COLO668 (cell line): ENCODE measurements around the gene AGO3.
"Not testable (repeated sequence)": the region's sequence is repeated elsewhere in the genome, so short reads cannot be mapped to it uniquely, and the experiment has no call there.

ENCODE experiments used
- DNase-seq: peaks from one replicate; lab custom pipeline; 2025; ENCODE audit not compliant: unreplicated experiment; lab: John Stamatoyannopoulos, UW

The AGO3 gene

GRCh38 chr1:35924838-35925237 lies 6.1 kb upstream of the AGO3 start:
- DNase-seq = no peak

- DNase-seq = no peak
These were observed 5.2 kb upstream of the AGO3 start for GRCh38 chr1:35925741-35926140.

- DNase-seq = no peak
These were observed 3.4 kb upstream of the AGO3 start for GRCh38 chr1:35927472-35927871.

- peak; percentile 63 for DNase-seq
These were observed 944 bp upstream of the AGO3 start for GRCh38 chr1:35929730-35930592.

- DNase-seq = peak; percentile 68
These were observed 697 bp downstream of the AGO3 start for GRCh38 chr1:35931446-35932157.

GRCh38 chr1:35932158-35932636 lies 1.3 kb downstream of the AGO3 start:
- no peak for DNase-seq

- no peak for DNase-seq
These were observed 2.0 kb downstream of the AGO3 start for GRCh38 chr1:35932941-35933340.

- DNase-seq = no peak
These were observed 4.8 kb downstream of the AGO3 start for GRCh38 chr1:35935442-35936388.

GRCh38 chr1:35936838-35937237 lies 5.9 kb downstream of the AGO3 start:
- no peak for DNase-seq

GRCh38 chr1:35939484-35939883 lies 8.6 kb downstream of the AGO3 start:
- no peak for DNase-seq

GRCh38 chr1:35945327-35945726 lies 14.4 kb downstream of the AGO3 start:
- DNase-seq = no peak

GRCh38 chr1:35947547-35947946 lies 16.6 kb downstream of the AGO3 start:
- no peak for DNase-seq

GRCh38 chr1:35958558-35958957 lies 27.7 kb downstream of the AGO3 start:
- DNase-seq = no peak

- no peak for DNase-seq
These were observed 28.4 kb downstream of the AGO3 start for GRCh38 chr1:35959304-35959703.

- DNase-seq = no peak
These were observed 32.0 kb downstream of the AGO3 start for GRCh38 chr1:35962952-35963351.

GRCh38 chr1:35964277-35964676 lies 33.4 kb downstream of the AGO3 start:
- DNase-seq = not testable (repeated sequence)

GRCh38 chr1:35968396-35968795 lies 37.5 kb downstream of the AGO3 start:
- DNase-seq = no peak

GRCh38 chr1:35971601-35972000 lies 40.7 kb downstream of the AGO3 start:
- DNase-seq = no peak

GRCh38 chr1:35972631-35973030 lies 41.7 kb downstream of the AGO3 start:
- not testable (repeated sequence) for DNase-seq

- no peak for DNase-seq
These were observed 49.2 kb downstream of the AGO3 start for GRCh38 chr1:35980090-35980489.

GRCh38 chr1:35988237-35988636 lies 57.3 kb downstream of the AGO3 start:
- DNase-seq = no peak
